ENCODE results near the gene EDIL3.

EDIL3 gene

DNA sequence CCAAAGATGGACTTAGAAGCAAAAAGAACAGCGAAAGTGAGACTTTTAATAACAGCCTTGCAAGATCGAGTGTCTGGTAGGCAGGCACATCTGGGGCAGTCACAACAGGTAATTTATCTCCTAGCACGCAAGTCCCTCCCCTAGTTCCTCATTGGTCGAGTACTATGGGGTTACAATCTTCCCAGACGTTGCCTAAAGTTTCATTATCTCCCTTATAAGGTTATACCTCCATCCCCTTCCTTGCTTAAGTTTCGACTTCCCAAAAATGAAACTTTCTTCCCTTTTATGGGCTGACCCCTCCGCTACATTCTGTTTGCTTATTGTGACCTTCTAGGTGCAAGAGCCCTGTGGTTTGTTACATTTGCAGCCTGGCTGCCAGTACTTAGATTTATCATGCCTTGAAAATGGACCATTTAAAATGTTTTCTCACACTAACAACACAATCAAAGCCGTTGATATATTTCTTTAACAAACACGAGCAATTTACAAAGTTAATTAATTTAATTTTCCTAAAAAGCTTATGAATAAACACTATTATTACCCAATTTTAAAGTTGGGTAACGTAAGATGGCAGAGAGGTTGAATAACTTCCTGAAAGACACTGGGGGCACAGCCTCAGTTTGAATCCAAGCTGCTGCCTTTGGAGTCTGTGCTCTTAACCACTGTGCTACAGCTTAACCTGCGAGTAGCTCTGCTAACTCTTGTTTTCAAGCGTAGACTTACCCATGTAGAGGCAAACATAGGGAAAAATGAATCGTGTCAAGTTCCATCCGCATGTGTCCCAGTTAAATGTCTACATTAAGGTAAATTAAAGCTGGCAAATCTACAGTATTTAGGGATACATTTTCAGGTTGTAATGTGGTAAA is 91.7 kb downstream of the EDIL3 start:
- no peak for DNase-seq

DNA sequence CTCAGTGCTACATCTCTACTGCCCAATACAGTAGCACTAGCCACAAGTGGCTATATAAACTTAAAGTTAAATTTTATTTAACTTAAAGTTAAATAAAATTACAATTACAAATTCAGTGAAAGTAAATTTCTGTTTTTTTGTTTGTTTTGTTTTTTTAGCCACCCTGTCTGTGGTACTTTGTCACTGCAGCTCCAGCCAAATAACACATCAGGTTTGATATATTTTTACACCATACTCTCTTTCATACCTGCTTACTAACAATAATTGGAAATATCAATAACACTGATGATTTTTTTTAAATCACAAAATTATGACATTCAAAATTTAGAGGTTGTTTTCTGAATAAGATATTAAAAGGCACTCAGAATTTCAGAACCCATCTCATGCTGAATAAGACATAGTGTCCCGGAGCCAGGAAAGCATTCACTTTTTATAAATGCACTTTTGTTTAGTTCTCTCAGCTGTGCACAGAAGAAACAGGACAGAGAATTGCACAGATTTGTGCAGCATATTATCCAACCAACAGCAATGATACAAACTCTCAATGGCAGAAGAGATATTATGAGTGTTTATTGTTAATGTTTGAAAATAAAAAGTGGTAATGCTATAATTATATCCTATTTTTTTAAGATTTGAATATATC is 92.6 kb downstream of the EDIL3 start:
- DNase-seq, result no peak

DNA sequence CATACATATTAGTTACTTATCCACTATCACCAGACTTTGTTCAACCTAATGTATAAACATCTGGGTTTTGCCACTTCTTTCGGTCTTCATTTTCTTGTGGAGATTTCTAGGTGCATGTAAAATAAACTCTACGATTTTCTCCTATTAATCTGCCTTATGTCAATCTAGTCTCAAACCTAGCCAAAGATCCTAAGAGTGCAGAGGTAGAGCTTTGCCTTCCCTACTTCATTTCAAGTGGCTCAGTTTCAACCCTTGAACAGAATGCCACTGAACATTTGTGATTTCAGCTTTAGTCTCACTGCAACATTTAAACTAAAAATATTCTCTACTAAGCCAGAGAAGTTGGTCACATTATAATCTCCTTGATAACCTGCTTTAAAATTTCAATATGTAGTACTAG is 94.0 kb downstream of the EDIL3 start:
- no peak for DNase-seq

DNA sequence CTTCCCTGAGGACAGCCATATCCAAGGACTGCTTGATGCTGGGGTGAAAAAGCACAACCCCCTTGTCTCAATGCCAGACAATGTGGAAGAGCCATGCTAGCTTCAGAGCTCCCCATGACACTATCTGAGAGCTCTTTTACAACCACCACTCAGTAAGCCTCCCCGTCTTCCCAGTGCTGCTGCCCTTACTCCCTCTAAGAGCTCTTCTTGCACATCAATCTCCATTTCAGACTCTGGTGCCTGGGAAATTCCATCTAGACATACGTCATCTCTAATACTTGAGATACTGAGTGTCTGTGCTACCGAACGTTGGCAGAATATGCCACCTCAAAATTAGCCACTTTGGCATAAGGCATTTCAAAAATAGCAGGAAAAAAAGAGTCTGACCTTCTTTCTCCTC is 94.5 kb downstream of the EDIL3 start:
- no peak for DNase-seq

GRCh38 chr5:84287951-84288350 is 96.7 kb downstream of the EDIL3 start:
- no peak for DNase-seq

- no peak for DNase-seq
Observed at GRCh38 chr5:84286662-84287061, 98.0 kb downstream of the EDIL3 start.

DNA sequence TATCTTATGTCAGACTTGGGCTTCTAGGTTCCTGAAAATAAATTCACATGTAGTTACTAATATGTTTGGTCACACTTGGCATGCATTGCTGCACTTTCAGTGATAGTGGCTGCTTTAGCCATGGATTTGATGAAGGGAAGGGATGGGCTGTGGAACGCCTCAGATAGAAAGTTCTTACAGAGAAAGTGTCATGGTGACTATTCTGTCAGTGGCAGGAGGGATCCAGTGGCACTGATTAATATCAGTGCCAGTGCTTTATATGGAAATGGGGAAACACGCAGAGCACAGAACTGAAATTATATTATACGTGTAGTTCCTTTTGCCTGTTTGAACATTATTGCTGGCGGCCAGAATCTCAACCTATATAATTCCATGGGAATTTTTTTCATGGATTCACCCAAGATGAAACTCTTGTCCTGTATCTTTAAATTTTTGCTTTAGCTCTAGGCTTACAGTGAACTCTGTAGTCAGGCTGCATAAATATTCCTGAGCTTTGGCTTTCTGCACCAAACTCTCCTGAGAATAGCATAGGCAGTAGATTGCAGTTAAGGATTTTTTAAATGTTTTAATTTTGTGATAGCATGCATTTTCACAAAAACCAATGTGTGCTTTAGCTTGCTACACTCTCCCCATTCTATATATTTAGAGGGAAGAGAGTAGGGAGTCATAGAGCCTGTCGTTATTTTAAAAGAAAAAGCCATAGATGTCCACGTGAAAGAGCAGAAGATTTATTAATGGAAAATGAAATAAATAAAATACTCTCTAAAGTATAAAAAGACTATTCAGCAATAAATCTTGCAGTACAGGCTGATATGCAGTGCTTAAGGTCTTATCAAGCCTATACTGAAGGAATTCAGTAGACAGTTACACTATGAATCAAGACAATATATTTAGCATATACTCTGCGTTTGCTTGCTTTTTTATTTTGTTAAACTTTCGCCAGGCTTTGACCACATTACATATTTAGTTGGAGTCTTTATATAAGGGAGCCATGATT is 98.7 kb downstream of the EDIL3 start:
- DNase-seq, result no peak

DNA sequence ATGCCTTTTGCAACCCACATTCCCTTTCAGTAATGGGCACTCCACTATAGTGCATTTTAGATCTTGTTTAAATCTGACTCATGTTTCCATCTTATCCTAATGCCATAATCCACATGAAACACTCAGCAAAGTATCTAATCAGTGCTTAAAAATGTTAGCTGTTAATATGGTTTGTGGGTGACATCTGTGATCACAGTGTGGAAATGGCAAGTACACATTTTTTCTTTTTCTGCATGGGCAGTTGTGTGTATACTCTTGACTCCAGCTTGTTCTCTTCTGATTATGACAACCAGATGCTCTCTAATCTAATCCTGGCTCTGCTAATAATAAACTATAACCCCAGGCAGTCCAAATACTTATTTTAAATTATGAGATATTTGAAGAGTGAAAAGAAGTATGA is 103.3 kb downstream of the EDIL3 start:
- DNase-seq, result no peak

GRCh38 chr5:84279234-84279633 is 105.4 kb downstream of the EDIL3 start:
- DNase-seq, result no peak

GRCh38 chr5:84275609-84276008 is 109.1 kb downstream of the EDIL3 start:
- DNase-seq, result no peak

DNA sequence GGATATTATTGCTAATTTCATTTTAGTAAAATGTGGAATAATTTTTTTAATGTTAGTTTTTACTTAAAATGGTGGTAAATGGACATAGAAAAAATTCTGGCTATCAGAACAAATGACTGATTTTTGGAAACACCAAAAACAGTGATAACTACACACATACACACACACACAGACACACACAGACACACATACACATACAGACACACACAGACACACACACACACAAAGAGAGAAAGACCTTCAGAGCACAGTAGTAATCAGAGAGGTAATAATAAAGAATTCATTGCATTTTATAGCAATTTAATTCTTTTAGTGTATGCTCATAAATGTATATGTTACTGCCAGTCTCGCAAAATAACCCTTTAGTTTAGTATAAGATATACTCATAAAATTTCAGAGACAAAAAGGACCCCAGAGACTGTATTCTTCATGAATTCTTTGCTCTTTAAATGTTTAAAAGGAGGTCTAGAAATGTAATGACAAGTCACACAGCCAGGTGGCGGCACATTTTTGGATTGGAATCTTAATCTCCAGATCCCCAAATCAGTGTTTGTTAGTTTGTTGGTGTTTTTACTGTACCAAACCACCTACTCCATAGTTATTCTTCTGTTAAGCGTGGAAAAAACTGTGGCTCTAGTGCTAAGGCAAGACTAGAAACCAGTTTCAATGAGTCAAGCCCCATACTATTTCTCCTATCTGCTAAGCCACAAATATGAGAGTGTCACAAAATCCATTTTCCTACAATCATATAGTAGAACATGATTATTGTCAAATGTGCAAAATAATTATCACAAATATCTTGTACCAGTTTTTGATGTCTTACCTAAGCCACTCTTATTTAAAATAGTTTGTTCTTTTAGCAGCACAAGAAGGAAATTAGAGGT is 109.9 kb downstream of the EDIL3 start:
- DNase-seq, result no peak

- no peak for DNase-seq
Observed at GRCh38 chr5:84273517-84273883, 111.2 kb downstream of the EDIL3 start.

- DNase-seq, result no peak
Observed at GRCh38 chr5:84272771-84273516, 111.7 kb downstream of the EDIL3 start.

- no peak for DNase-seq
Observed at GRCh38 chr5:84265739-84266550, 118.7 kb downstream of the EDIL3 start.

DNA sequence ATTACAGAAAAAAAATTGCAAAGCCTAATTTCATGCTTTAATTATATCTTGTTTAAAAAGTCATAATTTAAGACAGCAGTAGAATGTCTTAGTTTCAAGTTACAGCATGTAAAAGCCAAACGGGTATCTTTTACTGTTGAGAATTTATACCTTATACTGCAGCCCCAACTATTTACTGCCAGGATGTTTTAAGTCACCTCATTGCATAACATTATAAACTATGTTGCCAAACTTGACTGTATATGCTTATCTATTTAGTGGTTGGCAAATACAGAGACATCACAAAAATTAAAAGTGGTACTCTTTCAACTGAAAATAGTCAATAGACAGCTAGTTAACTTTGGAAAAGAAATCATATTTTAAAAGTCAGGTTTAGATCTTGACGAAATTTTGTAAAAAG is 119.5 kb downstream of the EDIL3 start:
- no peak for DNase-seq

DNA sequence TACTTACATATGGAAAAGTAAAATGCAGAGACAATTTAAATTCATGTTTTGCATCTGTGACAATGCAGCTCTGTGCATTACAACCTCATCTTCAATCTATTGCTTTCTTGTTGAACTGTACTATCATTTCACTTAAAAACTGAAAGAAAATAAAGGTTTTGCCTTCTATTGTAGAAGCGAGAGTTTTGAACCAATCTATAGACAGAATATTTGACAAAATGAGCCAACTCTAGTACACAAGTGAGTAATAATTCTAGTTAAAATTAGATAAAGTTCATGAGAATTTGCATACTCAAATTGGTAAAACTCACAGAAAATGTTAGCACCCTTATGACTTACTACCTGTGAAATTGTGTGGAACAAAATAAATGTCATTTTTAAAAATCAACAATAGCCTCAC is 123.7 kb downstream of the EDIL3 start:
- DNase-seq, result no peak

DNA sequence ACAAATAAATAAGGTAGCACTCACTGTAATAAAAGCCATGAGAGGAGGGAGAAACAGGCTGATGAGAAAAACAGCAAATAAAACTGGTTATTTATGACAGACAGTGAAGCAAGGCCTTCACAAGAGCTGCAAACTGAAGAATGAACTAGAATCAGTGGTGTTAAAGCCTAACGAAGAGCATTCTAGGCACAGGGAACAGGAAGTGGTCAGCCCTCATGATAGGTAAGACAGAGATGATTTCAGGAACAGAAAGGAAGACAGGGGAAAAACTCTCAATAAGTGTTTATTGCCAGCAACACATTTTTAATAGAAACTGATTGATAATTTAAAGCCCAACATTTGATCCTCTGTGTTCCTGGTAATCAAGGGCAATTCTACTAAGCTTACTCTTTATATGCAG is 124.5 kb downstream of the EDIL3 start:
- no peak for DNase-seq

DNA sequence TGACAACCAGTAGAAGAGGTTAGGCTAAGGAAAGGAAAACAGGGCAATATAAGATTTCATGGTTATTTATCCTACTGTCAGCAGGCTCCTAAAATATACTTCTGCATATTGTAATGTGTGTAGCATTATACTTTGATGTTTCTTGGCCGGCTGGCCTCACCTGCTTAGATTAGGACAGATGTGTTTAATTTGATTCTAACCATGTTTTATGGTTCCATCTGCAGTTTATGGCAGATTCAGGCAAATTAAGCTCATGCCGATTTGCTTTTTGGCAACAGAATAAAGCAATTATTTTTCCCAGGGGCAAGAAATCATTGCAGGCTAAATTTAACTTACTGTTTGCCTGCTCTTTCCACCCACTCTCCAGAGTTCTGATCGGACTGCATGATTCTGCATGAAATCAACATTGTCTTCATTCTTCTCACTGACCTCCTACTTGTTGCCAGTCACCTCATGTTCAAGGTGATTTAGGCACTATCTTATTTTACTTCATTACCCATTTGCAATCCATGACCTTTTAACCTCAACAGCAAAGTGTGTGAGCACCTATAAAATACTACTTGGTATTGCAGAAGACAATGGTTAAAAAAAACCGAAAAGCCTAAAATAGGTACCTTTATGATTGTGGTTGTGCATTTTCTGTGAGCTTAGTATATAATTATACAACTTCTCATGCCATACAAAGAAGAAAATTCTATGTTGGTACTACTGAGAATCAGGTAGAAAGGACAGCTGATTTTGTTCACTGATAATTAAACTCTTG is 125.2 kb downstream of the EDIL3 start:
- no peak for DNase-seq

DNA sequence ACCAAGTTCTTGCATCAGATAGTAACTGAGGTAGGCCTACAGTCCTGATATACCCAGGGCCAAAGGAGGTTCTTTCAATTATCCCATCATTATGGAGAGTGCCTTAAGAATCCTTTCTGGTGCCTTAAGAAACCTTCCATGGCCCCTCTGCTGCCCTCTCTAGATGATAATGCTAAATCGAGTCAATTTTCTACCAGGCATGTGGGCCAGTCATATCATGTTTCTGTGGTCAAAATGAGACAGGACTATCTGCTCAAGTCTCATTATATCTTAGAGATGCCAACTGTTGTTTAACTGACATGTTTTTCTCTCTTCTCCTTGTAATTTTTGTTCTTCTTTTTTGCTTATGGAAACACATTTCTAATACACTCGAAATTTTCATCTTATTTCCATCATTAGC is 127.6 kb downstream of the EDIL3 start:
- no peak for DNase-seq

DNA sequence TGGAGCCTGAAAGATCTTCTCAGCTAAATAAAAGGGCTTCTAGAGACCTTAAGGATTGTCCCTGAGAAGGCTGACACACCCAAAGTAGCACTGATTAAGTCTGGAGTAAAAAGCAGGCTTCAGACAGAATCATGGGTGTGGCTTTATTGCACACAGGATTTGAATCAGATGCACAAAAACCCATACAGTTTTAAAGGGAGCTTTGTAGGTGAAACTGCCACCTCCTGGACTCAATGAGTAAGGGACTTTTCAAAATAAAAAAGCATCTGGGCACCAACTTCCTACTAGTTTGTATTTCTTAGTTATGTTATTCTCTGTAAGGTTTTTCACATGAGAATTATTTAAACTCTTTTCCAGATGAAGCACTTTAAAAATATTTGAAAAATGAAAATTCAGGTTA is 129.4 kb downstream of the EDIL3 start:
- DNase-seq, result no peak

Data from cortex of kidney (tissue), 1 donor.